Esophagus mucosa (tissue), 1 donor: ENCODE results near the gene RNASE7. TPM values are rescaled to one million over a fixed set of nuclear protein-coding genes. Genes with fewer than 3 reads are reported as not detected.
A peak's percentile ranks its signal among the peaks of the same experiment; 100 is the strongest.

Experiments
- ATAC-seq: fragments of 200-7000 bp; cut with Tn5 transposase; one replicate; pipeline ENCODE4 v1.9.1; 2020
- total RNA-seq: library from RNA; stranded (reverse); gene quantifications from one replicate; pipeline ENCODE4 v1.2.4, GENCODE V29; 2023
- donor health status: DM: yes; HTN: yes; CAD: no.

Gene RNASE7
- total RNA-seq, 1 donor from 2014 or later, result 2.7 TPM

- ATAC-seq, result no peak
These were observed 27.4 kb downstream of the RNASE7 start for GRCh38 chr14:21069388-21070082.

GRCh38 chr14:21070083-21070609 is 28.0 kb downstream of the RNASE7 start, which contains the start of gene ARHGEF40:
TSS of gene ARHGEF40 (plus strand) at chr14:21070304. CDS start at chr14:21070397, 93 bp downstream.
- peak; percentile 18 for ATAC-seq

GRCh38 chr14:21070610-21071224 is 28.6 kb downstream of the RNASE7 start:
- peak; percentile 7 for ATAC-seq

- peak; percentile 49 for ATAC-seq
These were observed 29.3 kb downstream of the RNASE7 start for GRCh38 chr14:21071225-21072030.

GRCh38 chr14:21072031-21072473 is 29.9 kb downstream of the RNASE7 start:
- no peak for ATAC-seq

GRCh38 chr14:21072781-21073339 is 30.7 kb downstream of the RNASE7 start:
- no peak for ATAC-seq

GRCh38 chr14:21073921-21074320 is 31.8 kb downstream of the RNASE7 start:
- no peak for ATAC-seq

- no peak for ATAC-seq
These were observed 32.5 kb downstream of the RNASE7 start for GRCh38 chr14:21074398-21075272.

GRCh38 chr14:21075719-21076437 is 33.7 kb downstream of the RNASE7 start:
- ATAC-seq, result no peak

GRCh38 chr14:21077672-21078071 is 35.5 kb downstream of the RNASE7 start:
- no peak for ATAC-seq

- ATAC-seq, result no peak
These were observed 36.1 kb downstream of the RNASE7 start for GRCh38 chr14:21078287-21078686.

- no peak for ATAC-seq
These were observed 36.6 kb downstream of the RNASE7 start for GRCh38 chr14:21078726-21079125.

- ATAC-seq, result no peak
These were observed 39.5 kb downstream of the RNASE7 start for GRCh38 chr14:21081521-21082142.

GRCh38 chr14:21083565-21084325 is 41.6 kb downstream of the RNASE7 start:
- peak; percentile 10 for ATAC-seq

GRCh38 chr14:21084396-21084795 is 42.2 kb downstream of the RNASE7 start:
- no peak for ATAC-seq

GRCh38 chr14:21084998-21085853 is 43.1 kb downstream of the RNASE7 start:
- no peak for ATAC-seq

GRCh38 chr14:21086908-21087293 is 44.7 kb downstream of the RNASE7 start:
- no peak for ATAC-seq

GRCh38 chr14:21087294-21088091 is 45.3 kb downstream of the RNASE7 start:
- ATAC-seq, result peak; percentile 22
